ENCODE results near the gene ZYX. TPM values are rescaled to one million over a fixed set of nuclear protein-coding genes. Genes with fewer than 3 reads are reported as not detected.

Gene ZYX
- total and polyA plus RNA-seq, 2 donors (not counting 1 experiment from before 2014, with no cell fraction given) = 32.3 to 53.8 TPM

- Histone ChIP-seq H3K27me3 (replicated peaks in 1 of 4; ENCODE audit: control extremely low read depth in 1 of 4, control insufficient read depth in 3 of 4, insufficient read depth in 4 of 4, low read length in 3 of 4) (peaks cover 0 to 5% (median 2%) of the 10 kb centered on the region in 4 experiments), H3K4me1 (ENCODE audit: control insufficient read depth in 2 of 2, insufficient read depth in 2 of 2, low read length in 2 of 2) (no peaks in the 10 kb centered on the region), H3K9ac (ENCODE audit: low read length) (no peak overlapping the region), H3K9me3 (ENCODE audit: control extremely low read depth in 1 of 3, control insufficient read depth in 2 of 3, insufficient read depth in 1 of 3, low read length in 2 of 3) (no peaks in the 10 kb centered on the region), H3K4me3 (ENCODE audit: control extremely low read depth in 1 of 5, extremely low read depth in 1 of 5, insufficient read depth in 1 of 5, low read depth in 2 of 5, low read length in 4 of 5) (no peak overlapping the region), H3K36me3 (replicated peaks in 1 of 2; ENCODE audit: control extremely low read depth in 1 of 2, control insufficient read depth in 1 of 2, extremely low read depth in 1 of 2, insufficient read depth in 2 of 2, low read length in 1 of 2) (no peaks in the 10 kb centered on the region), H3K79me2 (ENCODE audit: control insufficient read depth, insufficient read depth, low read length) (no peaks in the 10 kb centered on the region), H4K20me1 (ENCODE audit: control insufficient read depth, insufficient read depth, low read length, poor library complexity, severe bottlenecking) (no peaks in the 10 kb centered on the region), H3K27ac (ENCODE audit: low read length in 2 of 2) (no peak overlapping the region), H3K4me2 (replicated peaks; ENCODE audit: low read depth, low read length, poor library complexity, severe bottlenecking) (no peak overlapping the region), H2AFZ (ENCODE audit: insufficient read depth, low read depth, low read length, poor library complexity, severe bottlenecking) (no peak overlapping the region)
- DNase-seq = no peak
- no peak overlapping the region for H3K27ac Mint-ChIP-seq
- no peaks in the 10 kb centered on the region for H3K9me3 Mint-ChIP-seq (ENCODE audit: insufficient read depth)
- ATAC-seq (ENCODE audit: low read depth) = no peak
- H3K4me3 Mint-ChIP-seq = no peak overlapping the region
- POLR2A ChIA-PET = no interaction called here
- H3K4me1 Mint-ChIP-seq = peaks cover 2% of the 10 kb centered on the region
- no CpG with 5 or more reads among the region's 2 CpGs for WGBS (ENCODE audit: insufficient coverage)
- intact Hi-C loops (cut with micrococcal nuclease) = no loop called here
- TF ChIP-seq EZH2 (IDR thresholded peaks at IDR 0.05; ENCODE audit: borderline replicate concordance, insufficient read depth, low read depth, low read length, poor library complexity, severe bottlenecking) = no peak
- TF ChIP-seq, protein P1, sequence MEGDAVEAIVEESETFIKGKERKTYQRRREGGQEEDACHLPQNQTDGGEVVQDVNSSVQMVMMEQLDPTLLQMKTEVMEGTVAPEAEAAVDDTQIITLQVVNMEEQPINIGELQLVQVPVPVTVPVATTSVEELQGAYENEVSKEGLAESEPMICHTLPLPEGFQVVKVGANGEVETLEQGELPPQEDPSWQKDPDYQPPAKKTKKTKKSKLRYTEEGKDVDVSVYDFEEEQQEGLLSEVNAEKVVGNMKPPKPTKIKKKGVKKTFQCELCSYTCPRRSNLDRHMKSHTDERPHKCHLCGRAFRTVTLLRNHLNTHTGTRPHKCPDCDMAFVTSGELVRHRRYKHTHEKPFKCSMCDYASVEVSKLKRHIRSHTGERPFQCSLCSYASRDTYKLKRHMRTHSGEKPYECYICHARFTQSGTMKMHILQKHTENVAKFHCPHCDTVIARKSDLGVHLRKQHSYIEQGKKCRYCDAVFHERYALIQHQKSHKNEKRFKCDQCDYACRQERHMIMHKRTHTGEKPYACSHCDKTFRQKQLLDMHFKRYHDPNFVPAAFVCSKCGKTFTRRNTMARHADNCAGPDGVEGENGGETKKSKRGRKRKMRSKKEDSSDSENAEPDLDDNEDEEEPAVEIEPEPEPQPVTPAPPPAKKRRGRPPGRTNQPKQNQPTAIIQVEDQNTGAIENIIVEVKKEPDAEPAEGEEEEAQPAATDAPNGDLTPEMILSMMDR (IDR thresholded peaks at IDR 0.05) = no peak
- CTCF ChIA-PET = no interaction called here
- peaks cover 15% of the 10 kb centered on the region for H3K27me3 Mint-ChIP-seq
Observed at GRCh38 chr7:143439866-143440265, 58.7 kb downstream of the ZYX start.

Small RNA genes within 50 kb of the gene (small RNA-seq; reads per million reads assigned to genes)
- gene MIR6892 (ENCODE audit: insufficient read length, low read depth, low replicate concordance) = not detected

Other genes with a start within 250 kb of the ZYX start
- not detected in 2 replicates for gene PIP, start 249.3 kb upstream of the ZYX start, total RNA-seq
- not detected in 2 replicates for gene PIP, start 249.3 kb upstream of the ZYX start, polyA plus RNA-seq
- not detected in 2 replicates for gene TAS2R39, start 197.9 kb upstream of the ZYX start, total RNA-seq
- not detected in 2 replicates for gene TAS2R39, start 197.9 kb upstream of the ZYX start, polyA plus RNA-seq
- gene TAS2R40, start 159.3 kb upstream of the ZYX start, total RNA-seq = not detected in 2 replicates
- not detected in 2 replicates for gene TAS2R40, start 159.3 kb upstream of the ZYX start, polyA plus RNA-seq
- 181 and 183 TPM in 2 replicates for gene GSTK1, start 117.9 kb upstream of the ZYX start, total RNA-seq
- 315 and 355 TPM in 2 replicates for gene GSTK1, start 117.9 kb upstream of the ZYX start, polyA plus RNA-seq
- gene TMEM139, start 96.4 kb upstream of the ZYX start, total RNA-seq = not detected in 2 replicates
- 0.12 and 0.25 TPM in 2 replicates for gene TMEM139, start 96.4 kb upstream of the ZYX start, polyA plus RNA-seq
- 66.5 and 71.1 TPM in 2 replicates for gene CASP2, start 93.0 kb upstream of the ZYX start, total RNA-seq
- 29.2 and 54.9 TPM in 2 replicates for gene CASP2, start 93.0 kb upstream of the ZYX start, polyA plus RNA-seq
- gene CLCN1, start 65.2 kb upstream of the ZYX start, total RNA-seq = not detected in 2 replicates
- not detected in 2 replicates for gene CLCN1, start 65.2 kb upstream of the ZYX start, polyA plus RNA-seq
- gene FAM131B, start 18.6 kb upstream of the ZYX start, total RNA-seq = 0.05 and 0.12 TPM in 2 replicates
- not detected in 2 replicates for gene FAM131B, start 18.6 kb upstream of the ZYX start, polyA plus RNA-seq
- 0.12 and 0.49 TPM in 2 replicates for gene EPHA1, start 27.5 kb downstream of the ZYX start, total RNA-seq
- 0.39 and 0.50 TPM in 2 replicates for gene EPHA1, start 27.5 kb downstream of the ZYX start, polyA plus RNA-seq
- not detected in 2 replicates for gene TAS2R60, start 62.1 kb downstream of the ZYX start, total RNA-seq
- gene TAS2R60, start 62.1 kb downstream of the ZYX start, polyA plus RNA-seq = not detected in 2 replicates
- gene TAS2R41, start 96.5 kb downstream of the ZYX start, total RNA-seq = not detected in 2 replicates
- gene TAS2R41, start 96.5 kb downstream of the ZYX start, polyA plus RNA-seq = not detected in 2 replicates
- not detected in 2 replicates for gene CTAGE15, start 190.5 kb downstream of the ZYX start, total RNA-seq
- 0.03 TPM in 1 of 2 replicates, not detected in the other for gene CTAGE15, start 190.5 kb downstream of the ZYX start, polyA plus RNA-seq
- gene TCAF2, start 239.6 kb downstream of the ZYX start, total RNA-seq = 15.9 and 16.0 TPM in 2 replicates
- gene TCAF2, start 239.6 kb downstream of the ZYX start, polyA plus RNA-seq = 4.1 and 4.6 TPM in 2 replicates